ENCODE results near the gene WDR1. TPM values are rescaled to one million over a fixed set of nuclear protein-coding genes. Genes with fewer than 3 reads are reported as not detected.
A peak's percentile ranks its signal among the peaks of the same experiment; 100 is the strongest.

Gene WDR1
- total RNA-seq, 4 donors from 2014 or later, result 196 to 268 (median 246) TPM

DNA sequence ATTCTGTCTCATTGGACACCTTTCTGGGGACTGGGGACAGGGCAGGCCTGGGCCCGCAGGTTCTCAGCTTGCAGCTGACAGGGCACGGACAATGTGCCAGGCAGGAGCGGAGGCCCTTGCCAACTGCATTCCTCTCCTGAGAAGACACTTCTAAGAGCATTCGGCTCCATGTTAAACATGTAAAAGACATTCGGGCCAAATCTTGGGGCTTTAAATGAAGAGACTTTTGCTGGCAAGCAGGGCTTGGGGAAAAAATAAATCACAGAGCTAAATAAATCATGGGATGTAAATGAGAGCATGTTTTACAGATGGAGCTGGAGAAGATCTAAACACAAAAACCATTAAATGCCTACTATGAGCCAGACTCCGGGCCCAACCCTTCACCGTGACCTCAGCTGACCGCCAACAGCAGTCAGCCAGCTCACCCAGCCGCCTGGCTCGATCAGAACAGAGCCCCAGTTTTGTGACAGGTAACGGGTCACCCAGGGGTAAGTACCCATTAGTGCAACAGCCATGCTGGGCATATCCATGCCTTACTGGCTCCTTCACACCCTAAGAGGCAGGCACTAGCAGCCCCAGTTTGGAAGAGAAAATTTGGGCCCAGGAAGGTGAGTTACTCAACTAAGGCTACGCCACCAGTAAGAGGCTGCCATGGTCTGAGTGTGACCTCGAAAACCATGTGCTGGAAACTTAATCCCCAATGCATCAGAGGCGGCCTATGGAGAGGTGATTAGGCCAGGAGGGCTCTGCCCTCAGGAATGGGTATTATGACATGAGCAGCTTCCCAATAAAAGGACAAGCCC lies 14.7 kb downstream of the WDR1 start:
- Histone ChIP-seq H3K4me1 (peaks cover 51 to 88% (median 72%) of the 10 kb centered on the region in 4 donors), H3K4me3 (no peak overlapping the region), H3K27ac (peak overlapping the region; percentile 79 to 99 (median 83)), H3K9me3 (no peaks in the 10 kb centered on the region), H3K36me3 (peaks cover 0 to 24% (median 4%) of the 10 kb centered on the region in 4 donors), H3K27me3 (no peaks in the 10 kb centered on the region)
- in situ Hi-C loops (cut with MboI; ENCODE audit: low pct_ligation_motif_present in 1 of 4, low pct_unique_long_range_greater_than_20kb in 1 of 4, low sequenced_read_pairs in 3 of 4), result no loop called here
- intact Hi-C loops (cut with DNase I; ENCODE audit: low total_unique reads), result no loop called here
- WGBS, 2 donors (ENCODE audit: low coverage in 1 of 2), result 56 to 82% methylated on average over 4 to 14 of the region's 14 CpGs
- peak; percentile 39 to 69 (median 54) for TF ChIP-seq POLR2AphosphoS5 (IDR thresholded peaks at IDR 0.05)
- TF ChIP-seq, protein P1, sequence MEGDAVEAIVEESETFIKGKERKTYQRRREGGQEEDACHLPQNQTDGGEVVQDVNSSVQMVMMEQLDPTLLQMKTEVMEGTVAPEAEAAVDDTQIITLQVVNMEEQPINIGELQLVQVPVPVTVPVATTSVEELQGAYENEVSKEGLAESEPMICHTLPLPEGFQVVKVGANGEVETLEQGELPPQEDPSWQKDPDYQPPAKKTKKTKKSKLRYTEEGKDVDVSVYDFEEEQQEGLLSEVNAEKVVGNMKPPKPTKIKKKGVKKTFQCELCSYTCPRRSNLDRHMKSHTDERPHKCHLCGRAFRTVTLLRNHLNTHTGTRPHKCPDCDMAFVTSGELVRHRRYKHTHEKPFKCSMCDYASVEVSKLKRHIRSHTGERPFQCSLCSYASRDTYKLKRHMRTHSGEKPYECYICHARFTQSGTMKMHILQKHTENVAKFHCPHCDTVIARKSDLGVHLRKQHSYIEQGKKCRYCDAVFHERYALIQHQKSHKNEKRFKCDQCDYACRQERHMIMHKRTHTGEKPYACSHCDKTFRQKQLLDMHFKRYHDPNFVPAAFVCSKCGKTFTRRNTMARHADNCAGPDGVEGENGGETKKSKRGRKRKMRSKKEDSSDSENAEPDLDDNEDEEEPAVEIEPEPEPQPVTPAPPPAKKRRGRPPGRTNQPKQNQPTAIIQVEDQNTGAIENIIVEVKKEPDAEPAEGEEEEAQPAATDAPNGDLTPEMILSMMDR (IDR thresholded peaks at IDR 0.05), result no peak
- DNase-seq, result no peak

GRCh38 chr4:10100734-10101216 lies 15.8 kb downstream of the WDR1 start:
- no peak overlapping the region for H3K4me3 ChIP-seq
- peak; percentile 42 for DNase-seq
- no peak for TF ChIP-seq EP300 (IDR thresholded peaks at IDR 0.05; ENCODE audit: low read depth)
- no peak for TF ChIP-seq POLR2AphosphoS5 (IDR thresholded peaks at IDR 0.05)
- TF ChIP-seq, protein P1 (IDR thresholded peaks at IDR 0.05), result no peak
- TF ChIP-seq POLR2A (IDR thresholded peaks at IDR 0.05), result no peak
- WGBS, 2 donors (ENCODE audit: low coverage in 1 of 2), result 73% methylated on average over 12 of the region's 12 CpGs; no CpG with 5 or more reads in 1 of the 2 donors
- H3K27ac ChIP-seq, result peak overlapping the region; percentile 79 to 99 (median 83)
- intact Hi-C loops (cut with DNase I; ENCODE audit: low total_unique reads) (no loop called here), in situ Hi-C loops (cut with MboI; ENCODE audit: low pct_ligation_motif_present in 1 of 4, low pct_unique_long_range_greater_than_20kb in 1 of 4, low sequenced_read_pairs in 3 of 4) (no loop called here)
- H3K27me3 ChIP-seq, result no peaks in the 10 kb centered on the region
- peaks cover 0 to 26% (median 7%) of the 10 kb centered on the region in 4 donors for H3K36me3 ChIP-seq
- H3K9me3 ChIP-seq, result no peaks in the 10 kb centered on the region
- peaks cover 53 to 88% (median 72%) of the 10 kb centered on the region in 4 donors for H3K4me1 ChIP-seq

GRCh38 chr4:10099499-10100325 lies 16.9 kb downstream of the WDR1 start:
- no peak for DNase-seq
- Histone ChIP-seq H3K27me3 (no peaks in the 10 kb centered on the region), H3K9me3 (no peaks in the 10 kb centered on the region), H3K4me1 (peaks cover 51 to 86% (median 69%) of the 10 kb centered on the region in 4 donors), H3K4me3 (no peak overlapping the region), H3K27ac (peak overlapping the region; percentile 13 to 84 (median 80)), H3K36me3 (peaks cover 0 to 35% (median 7%) of the 10 kb centered on the region in 4 donors)
- WGBS, 2 donors (ENCODE audit: low coverage in 1 of 2), result 80 to 91% methylated on average over 3 to 25 of the region's 25 CpGs
- in situ Hi-C loops (cut with MboI; ENCODE audit: low pct_ligation_motif_present in 1 of 4, low pct_unique_long_range_greater_than_20kb in 1 of 4, low sequenced_read_pairs in 3 of 4) (no loop called here), intact Hi-C loops (cut with DNase I; ENCODE audit: low total_unique reads) (no loop called here)
- TF ChIP-seq POLR2AphosphoS5 (IDR thresholded peaks at IDR 0.05) (no peak), EP300 (IDR thresholded peaks at IDR 0.05; ENCODE audit: low read depth) (no peak), POLR2A (IDR thresholded peaks at IDR 0.05) (no peak)
- TF ChIP-seq, protein P1 (IDR thresholded peaks at IDR 0.05), result no peak

- Histone ChIP-seq H3K9me3 (no peaks in the 10 kb centered on the region), H3K4me3 (no peak overlapping the region), H3K27ac (peak overlapping the region in 3 of 4 donors; percentile 11 to 79 (median 32)), H3K36me3 (peaks cover 0 to 39% (median 7%) of the 10 kb centered on the region in 4 donors), H3K4me1 (peaks cover 54 to 86% (median 70%) of the 10 kb centered on the region in 4 donors), H3K27me3 (no peaks in the 10 kb centered on the region)
- DNase-seq, result no peak
- intact Hi-C loops (cut with DNase I; ENCODE audit: low total_unique reads), result no loop called here
- TF ChIP-seq POLR2A (IDR thresholded peaks at IDR 0.05) (no peak), EP300 (IDR thresholded peaks at IDR 0.05; ENCODE audit: low read depth) (no peak), POLR2AphosphoS5 (IDR thresholded peaks at IDR 0.05) (no peak)
- TF ChIP-seq, protein P1 (IDR thresholded peaks at IDR 0.05), result no peak
- WGBS, 2 donors (ENCODE audit: low coverage in 1 of 2), result 57% methylated on average over 9 of the region's 12 CpGs; no CpG with 5 or more reads in 1 of the 2 donors
- in situ Hi-C loops (cut with MboI; ENCODE audit: low pct_ligation_motif_present in 1 of 4, low pct_unique_long_range_greater_than_20kb in 1 of 4, low sequenced_read_pairs in 3 of 4), result no loop called here
Measured at GRCh38 chr4:10098780-10099160, 17.8 kb downstream of the WDR1 start.

All from transverse colon (tissue), 4 donors.